IMR-90 (cell line): Measurements from ENCODE around the gene VPS33A. TPM values are rescaled to one million over a fixed set of nuclear protein-coding genes. Genes with fewer than 3 reads are reported as not detected.

Experiments used
- ATAC-seq: fragments of 200-7000 bp; cut with Tn5 transposase; 2 replicates; pipeline ENCODE4 v1.9.1; 2020; ENCODE audit warnings: low read depth, mild to moderate bottlenecking, moderate library complexity
- BruUV-seq: library from RNA; stranded (reverse); fragments of 400-500 nt; replicated peaks from 2 replicates; lab custom pipeline; 2021; lab: Mats Ljungman, UMichigan
- CTCF ChIA-PET: fragments of 300-600 bp; formaldehyde crosslinking; extraction: SDS; loops from one replicate; lab custom pipeline; 2021; ENCODE audit warnings: antibody characterized with exemption; lab: Yijun Ruan, JAX
- POLR2A ChIA-PET: fragments of 300-600 bp; sonication (Branson Sonifier 250); formaldehyde crosslinking; loops from one replicate; lab custom pipeline; 2022; ENCODE audit warnings: antibody characterized with exemption; ENCODE audit not compliant: unreplicated experiment; lab: Charles Lee
- DNase-seq: peaks from one replicate; pipeline ENCODE4 v3.0.0; 2013
- H2AFZ ChIP-seq: replicated peaks from 2 replicates; pipeline ENCODE3; 2013; ENCODE audit warnings: low read length, mild to moderate bottlenecking; ENCODE audit not compliant: poor library complexity
- H2AK5ac ChIP-seq: 2 replicates; pipeline ENCODE4 v1.6.1; 2013; ENCODE audit warnings: low read depth, low read length, inconsistent platforms
- H2AK9ac ChIP-seq: replicated peaks from 2 replicates; pipeline ENCODE3; 2013; ENCODE audit warnings: mild to moderate bottlenecking, low read depth, low read length, moderate library complexity; ENCODE audit not compliant: poor library complexity
- H2BK120ac ChIP-seq: 2 replicates; pipeline ENCODE4 v1.6.1; 2013; ENCODE audit warnings: low read depth, low read length, inconsistent platforms
- H2BK15ac ChIP-seq: 3 replicates; pipeline ENCODE4 v1.6.1; 2013; ENCODE audit warnings: low read depth, low read length, inconsistent platforms
- H2BK20ac ChIP-seq: 2 replicates; pipeline ENCODE4 v1.6.1; 2013; ENCODE audit warnings: low read depth, mild to moderate bottlenecking, inconsistent platforms, low read length, moderate library complexity
- H2BK5ac ChIP-seq: 2 replicates; pipeline ENCODE4 v1.6.1; 2013; ENCODE audit warnings: mild to moderate bottlenecking, low read depth, low read length, inconsistent platforms; ENCODE audit not compliant: poor library complexity, severe bottlenecking
- H3K14ac ChIP-seq: replicated peaks from 2 replicates; pipeline ENCODE4 v1.6.1; 2013; ENCODE audit warnings: low read depth, low read length, inconsistent platforms
- H3K18ac ChIP-seq: 2 replicates; pipeline ENCODE4 v1.6.1; 2013; ENCODE audit warnings: low read depth, low read length, control low read depth
- H3K23ac ChIP-seq: 2 replicates; pipeline ENCODE4 v1.6.1; 2013; ENCODE audit warnings: low read depth, low read length, inconsistent platforms
- H3K27ac ChIP-seq: 2 replicates; pipeline ENCODE4 v1.5.1; 2013; ENCODE audit warnings: mild to moderate bottlenecking, control low read depth, low read length; ENCODE audit not compliant: insufficient read depth
- H3K27me3 ChIP-seq: 2 replicates; pipeline ENCODE4 v1.6.1; 2013; ENCODE audit warnings: low read length; ENCODE audit not compliant: control insufficient read depth, insufficient read depth
- H3K36me3 ChIP-seq: 2 replicates; pipeline ENCODE4 v1.6.1; 2013; ENCODE audit warnings: low read length, mixed read lengths; ENCODE audit not compliant: control insufficient read depth, insufficient read depth
- H3K4ac ChIP-seq: 2 replicates; pipeline ENCODE4 v1.6.1; 2013; ENCODE audit warnings: low read depth, low read length, inconsistent platforms
- H3K4me1 ChIP-seq: 2 replicates; pipeline ENCODE4 v1.6.1; 2013; ENCODE audit warnings: low read length, mixed read lengths; ENCODE audit not compliant: control insufficient read depth, insufficient read depth
- H3K4me2 ChIP-seq: 2 replicates; pipeline ENCODE4 v1.6.1; 2013; ENCODE audit warnings: low read depth, mild to moderate bottlenecking, control low read depth, low read length, moderate library complexity
- H3K4me3 ChIP-seq: 2 replicates; pipeline ENCODE4 v1.5.1; 2013; ENCODE audit warnings: low read depth, mild to moderate bottlenecking, control low read depth, low read length, moderate library complexity; ENCODE audit not compliant: insufficient read depth
- H3K56ac ChIP-seq: 2 replicates; pipeline ENCODE4 v1.6.1; 2013; ENCODE audit warnings: low read length, inconsistent platforms; ENCODE audit not compliant: insufficient read depth; ENCODE audit errors: extremely low read depth
- H3K79me1 ChIP-seq, 2 experiments: 2 replicates each; pipeline ENCODE4 v1.6.1; 2013; ENCODE audit warnings: low read length in 2 of 2, inconsistent platforms in 1 of 2, low read depth in 1 of 2
- H3K9ac ChIP-seq: 2 replicates; pipeline ENCODE4 v1.6.1; 2013; ENCODE audit warnings: low read depth, low read length, control low read depth
- H3K9me1 ChIP-seq: 2 replicates; pipeline ENCODE4 v1.6.1; 2013; ENCODE audit warnings: low read length, inconsistent platforms; ENCODE audit not compliant: insufficient read depth
- H3K9me3 ChIP-seq: 2 replicates; pipeline ENCODE4 v1.6.1; 2013; ENCODE audit warnings: low read length; ENCODE audit not compliant: control insufficient read depth, insufficient read depth
- H4K20me1 ChIP-seq: 2 replicates; pipeline ENCODE4 v1.6.1; 2013; ENCODE audit warnings: low read length, inconsistent platforms; ENCODE audit not compliant: insufficient read depth
- H4K5ac ChIP-seq: 2 replicates; pipeline ENCODE4 v1.6.1; 2013; ENCODE audit warnings: mild to moderate bottlenecking, low read depth, low read length, control low read depth
- H4K8ac ChIP-seq, 2 experiments: 2 replicates each; pipeline ENCODE4 v1.6.1; 2013; ENCODE audit warnings: low read depth in 2 of 2, low read length in 2 of 2, control low read depth in 1 of 2, inconsistent platforms in 1 of 2
- H4K91ac ChIP-seq: 2 replicates; pipeline ENCODE4 v1.6.1; 2013; ENCODE audit warnings: low read depth, low read length, inconsistent platforms; ENCODE audit not compliant: insufficient read depth
- BHLHE40 ChIP-seq: fragments of 150-350 bp; IDR thresholded peaks from 2 replicates; pipeline ENCODE4 v1.6.1; 2016; ENCODE audit warnings: mild to moderate bottlenecking, low read depth, low read length
- CEBPB ChIP-seq: IDR thresholded peaks from 2 replicates; pipeline ENCODE4 v1.6.1; 2012; ENCODE audit warnings: low read depth, low read length, improper control_type of control experiment
- CHD1 ChIP-seq: IDR thresholded peaks from 2 replicates; pipeline ENCODE4 v1.6.1; 2012; ENCODE audit warnings: low read depth, low read length, improper control_type of control experiment
- MAFK ChIP-seq: IDR thresholded peaks from 2 replicates; pipeline ENCODE4 v1.6.1; 2012; ENCODE audit warnings: low read depth, low read length, improper control_type of control experiment
- MAZ ChIP-seq: IDR thresholded peaks from 2 replicates; pipeline ENCODE4 v1.6.1; 2012; ENCODE audit warnings: low read depth, mild to moderate bottlenecking, low read length, improper control_type of control experiment, moderate library complexity, borderline replicate concordance
- WGBS, 2 experiments: methylation state at CpG; one replicate each; pipeline versions ENCODE4 v1.1.5 to v1.1.7; 2013; ENCODE audit warnings: missing lambda C conversion rate in 2 of 2; ENCODE audit not compliant: insufficient read length in 1 of 2; ENCODE audit errors: extremely low coverage in 2 of 2; 5-methylcytosine and 5-hydroxymethylcytosine counted together
- dilution Hi-C: fragments of 300-500 bp; cut with HindIII; formaldehyde crosslinking; loops from one replicate; pipeline ENCODE4 v1.14.3; 2018; ENCODE audit warnings: low sequenced_read_pairs; ENCODE audit not compliant: unreplicated experiment
- in situ Hi-C: fragments of 300-500 bp; cut with MboI; formaldehyde crosslinking; loops from 3 replicates; pipeline ENCODE4 v1.14.3; 2019; ENCODE audit warnings: low sequenced_read_pairs, inconsistent platforms, mixed read lengths
- intact Hi-C: fragments of 100-400 bp; cut with micrococcal nuclease; formaldehyde crosslinking; loops from 2 replicates; pipeline ENCODE4 v1.10.0; 2022
- polyA plus RNA-seq, 3 experiments: library from polyadenylated mRNA; depleted of rRNA; stranded (reverse); fragments of >200 nt; gene quantifications; 2 replicates each; pipeline ENCODE4 v1.2.3, GENCODE V29; 2012; ENCODE audit warnings: low replicate concordance in 1 of 3
- total RNA-seq: library from RNA; depleted of rRNA; stranded (reverse); fragments of >200 nt; gene quantifications from 2 replicates; pipeline ENCODE4 v1.2.3, GENCODE V29; 2012

The VPS33A gene
- total and polyA plus RNA-seq, 2 of the 4 experiments (the other 2 are of a cell fraction), result 14.0 to 20.3 TPM

GRCh38 chr12:122297494-122297893 lies 31.2 kb upstream of the VPS33A start:
- H3K4me1 ChIP-seq, result no peaks in the 10 kb centered on the region
- CTCF ChIA-PET, result no interaction called here
- no peak overlapping the region for H3K9ac ChIP-seq
- POLR2A ChIA-PET, result no interaction called here
- no peaks in the 10 kb centered on the region for H3K9me3 ChIP-seq
- H3K27ac ChIP-seq, result no peak overlapping the region
- H3K4ac ChIP-seq, result no peak overlapping the region
- no peak overlapping the region for H4K91ac ChIP-seq
- no peaks in the 10 kb centered on the region; the same call in 1 of the 2 replicates for H4K20me1 ChIP-seq
- no peak overlapping the region for H4K8ac ChIP-seq
- TF ChIP-seq CHD1 (no peak), BHLHE40 (no peak), MAZ (no peak), CEBPB (no peak), MAFK (no peak)
- no peak overlapping the region for H3K23ac ChIP-seq
- H3K18ac ChIP-seq, result no peak overlapping the region
- WGBS, 2 experiments, result 100% methylated on average over 2 of the region's 9 CpGs; no CpG with 5 or more reads in 1 of the 2 experiments
- H3K4me3 ChIP-seq, result no peak overlapping the region
- H2BK20ac ChIP-seq, result no peak overlapping the region
- no peaks in the 10 kb centered on the region for H3K27me3 ChIP-seq
- in situ Hi-C loops, result no loop called here
- no peak overlapping the region for H3K4me2 ChIP-seq
- H3K14ac ChIP-seq, result no peak overlapping the region
- BruUV-seq, result no TSS peak
- ATAC-seq (no peak), DNase-seq (no peak)
- no peak overlapping the region for H2AK5ac ChIP-seq
- peaks cover 9% of the 10 kb centered on the region; the same call in 1 of the 2 replicates for H3K9me1 ChIP-seq
- H3K79me1 ChIP-seq, result peaks cover 17 to 22% of the 10 kb centered on the region in 2 experiments; a peak in 3 of 4 replicates
- no peak overlapping the region for H2BK120ac ChIP-seq
- no peak overlapping the region for H2AFZ ChIP-seq
- H4K5ac ChIP-seq, result no peak overlapping the region
- dilution Hi-C loops, result no loop called here
- no peak overlapping the region for H3K56ac ChIP-seq
- H2BK15ac ChIP-seq, result no peak overlapping the region
- intact Hi-C loops, result no loop called here
- H3K36me3 ChIP-seq, result peaks cover 25% of the 10 kb centered on the region
- H2BK5ac ChIP-seq, result no peak overlapping the region
- H2AK9ac ChIP-seq, result no peak overlapping the region
